HL-60 (cell line): Measurements from ENCODE around the gene CRIP3.

ENCODE experiments used
- DNase-seq, 2 experiments: peaks; one replicate each; pipeline ENCODE4 v3.0.0-alpha.2; 2010 to 2020; ENCODE audit warnings: low read depth in 1 of 2, low spot score in 1 of 2
- H3K27ac ChIP-seq: fragments of 250-450 bp; sonication (Bioruptor Pico); replicated peaks from 2 replicates; pipeline ENCODE4 v1.5.1; 2020; ENCODE audit warnings: mild to moderate bottlenecking, moderate library complexity
- H3K27me3 ChIP-seq: fragments of 250-450 bp; sonication (Bioruptor Pico); 2 replicates; pipeline ENCODE4 v1.5.1; 2021; ENCODE audit warnings: mild to moderate bottlenecking, moderate library complexity; ENCODE audit not compliant: insufficient read depth, poor library complexity, severe bottlenecking
- H3K4me3 ChIP-seq: replicated peaks from 2 replicates; pipeline ENCODE4 v1.5.1; 2011; ENCODE audit warnings: mild to moderate bottlenecking, control low read depth, low read length; ENCODE audit not compliant: insufficient read depth
- CTCF ChIP-seq: IDR thresholded peaks from one replicate; pipeline ENCODE4 v1.5.1; 2011; ENCODE audit warnings: low read length, control low read depth, inconsistent platforms; ENCODE audit not compliant: insufficient read depth
- GABPA ChIP-seq: IDR thresholded peaks from 2 replicates; pipeline ENCODE4 v1.6.1; 2012; ENCODE audit warnings: low read depth
- POLR2AphosphoS5 ChIP-seq: IDR thresholded peaks from 2 replicates; pipeline ENCODE4 v1.6.1; 2012; ENCODE audit warnings: low read depth
- REST ChIP-seq: IDR thresholded peaks from 2 replicates; pipeline ENCODE4 v1.6.1; 2012; ENCODE audit warnings: low read depth; ENCODE audit not compliant: insufficient replicate concordance
- SPI1 ChIP-seq: IDR thresholded peaks from 2 replicates; pipeline ENCODE4 v1.6.1; 2012; ENCODE audit warnings: low read depth, mild to moderate bottlenecking, borderline replicate concordance

The CRIP3 gene

GRCh38 chr6:43292763-43293318 lies 15.8 kb downstream of the CRIP3 start:
- no peak for TF ChIP-seq POLR2AphosphoS5
- no peak for TF ChIP-seq SPI1
- no peak for TF ChIP-seq GABPA
- TF ChIP-seq REST, result no peak
- no peak for TF ChIP-seq CTCF
- no peak overlapping the region for H3K4me3 ChIP-seq
- no peak overlapping the region for H3K27ac ChIP-seq
- peaks cover under 1% of the 10 kb centered on the region for H3K27me3 ChIP-seq
- DNase-seq, result no peak

- H3K4me3 ChIP-seq, result no peak overlapping the region
- DNase-seq, result no peak
- no peak overlapping the region for H3K27ac ChIP-seq
- H3K27me3 ChIP-seq, result no peaks in the 10 kb centered on the region
- no peak for TF ChIP-seq SPI1
- no peak for TF ChIP-seq POLR2AphosphoS5
Measured at GRCh38 chr6:43292341-43292740, 16.3 kb downstream of the CRIP3 start.

GRCh38 chr6:43291708-43292107 lies 16.9 kb downstream of the CRIP3 start:
- DNase-seq, result no peak
- H3K27ac ChIP-seq, result no peak overlapping the region
- TF ChIP-seq SPI1 (no peak), REST (no peak)

GRCh38 chr6:43290905-43291355 lies 17.7 kb downstream of the CRIP3 start:
- H3K4me3 ChIP-seq, result no peak overlapping the region
- no peak for DNase-seq
- no peak overlapping the region for H3K27ac ChIP-seq
- H3K27me3 ChIP-seq, result peaks cover 8% of the 10 kb centered on the region
- TF ChIP-seq GABPA (no peak), POLR2AphosphoS5 (no peak), REST (no peak), CTCF (no peak), SPI1 (no peak)

More at GRCh38 chr6:43291708-43292107, 16.9 kb downstream of the CRIP3 start:
- H3K4me3 ChIP-seq, result no peak overlapping the region
- peaks cover under 1% of the 10 kb centered on the region for H3K27me3 ChIP-seq
